Caki2 (cell line): ENCODE results near the gene TLR5. TPM values are rescaled to one million over a fixed set of nuclear protein-coding genes. Genes with fewer than 3 reads are reported as not detected.
A peak's percentile ranks its signal among the peaks of the same experiment; 100 is the strongest.

ENCODE experiments used
- DNase-seq: peaks from one replicate; pipeline ENCODE4 v3.0.0-alpha.2; 2015; ENCODE audit warnings: low read depth
- in situ Hi-C: cut with HindIII; loops from 2 replicates; pipeline ENCODE4 v1.10.0; 2016; ENCODE audit warnings: low sequenced_read_pairs, low pct_unique_long_range_greater_than_20kb, mixed read lengths
- total RNA-seq: library from RNA; depleted of rRNA; stranded (reverse); fragments of >200 nt; shearing (Covaris generic); gene quantifications from 2 replicates; pipeline ENCODE4 v1.2.3, GENCODE V29; 2014; ENCODE audit warnings: low replicate concordance

TLR5 gene
- total RNA-seq, 1 experiment from 2014 or later = 0.64 TPM

GRCh38 chr1:223126741-223127140 is 16.3 kb downstream of the TLR5 start:
- in situ Hi-C loops = no loop called here
- DNase-seq = no peak

- no peak for DNase-seq
- in situ Hi-C loops = no loop called here
Measured at GRCh38 chr1:223125766-223126165, 17.3 kb downstream of the TLR5 start.

DNA sequence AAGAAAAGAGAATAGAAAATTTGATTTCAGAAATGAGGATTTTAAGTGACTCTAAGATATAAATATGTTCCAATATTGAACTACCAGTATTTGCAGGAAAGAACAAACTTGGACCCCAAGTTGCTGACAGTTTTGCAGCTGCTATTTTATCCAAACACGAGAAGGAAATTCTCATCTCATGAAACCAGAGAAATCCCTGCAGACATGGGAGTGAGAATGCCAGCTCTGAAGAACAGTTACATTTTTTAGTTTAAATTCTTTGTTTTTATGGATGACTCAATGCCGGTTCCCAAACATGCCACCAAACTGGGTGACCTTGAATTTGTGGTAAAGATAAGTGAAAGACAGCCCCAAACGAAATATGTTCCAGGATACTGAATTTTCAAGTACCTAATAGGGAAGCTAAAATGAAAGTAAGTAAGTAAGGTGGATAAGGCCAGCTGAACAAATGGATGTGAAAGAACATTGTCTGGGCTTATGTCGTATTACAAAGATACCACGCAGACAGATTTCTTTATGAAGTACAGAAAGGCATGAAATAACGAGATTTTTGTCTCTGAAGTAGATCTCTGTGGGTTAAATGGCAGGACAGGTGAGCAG is 19.9 kb downstream of the TLR5 start:
- no peak for DNase-seq
- in situ Hi-C loops = no loop called here

DNA sequence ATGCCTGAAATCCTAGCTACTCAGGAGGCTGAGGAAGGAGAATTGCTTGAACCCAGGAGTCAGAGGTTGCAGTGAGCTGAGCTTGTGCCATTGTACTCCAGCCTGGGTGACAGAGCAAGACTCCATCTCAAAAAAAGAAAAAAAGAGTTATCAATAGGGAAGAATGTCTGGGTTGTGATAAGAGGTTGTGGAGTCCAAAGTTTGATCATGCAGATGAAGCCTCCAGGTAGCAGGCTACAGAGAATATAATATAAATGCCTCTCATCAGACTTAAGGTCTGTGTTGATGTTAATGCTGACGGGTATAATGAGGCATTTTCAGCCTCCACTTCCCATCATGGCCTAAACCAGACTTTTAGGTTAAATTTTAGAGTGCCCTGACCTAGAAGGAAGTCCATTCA is 24.6 kb downstream of the TLR5 start:
- no peak for DNase-seq
- in situ Hi-C loops = no loop called here

DNA sequence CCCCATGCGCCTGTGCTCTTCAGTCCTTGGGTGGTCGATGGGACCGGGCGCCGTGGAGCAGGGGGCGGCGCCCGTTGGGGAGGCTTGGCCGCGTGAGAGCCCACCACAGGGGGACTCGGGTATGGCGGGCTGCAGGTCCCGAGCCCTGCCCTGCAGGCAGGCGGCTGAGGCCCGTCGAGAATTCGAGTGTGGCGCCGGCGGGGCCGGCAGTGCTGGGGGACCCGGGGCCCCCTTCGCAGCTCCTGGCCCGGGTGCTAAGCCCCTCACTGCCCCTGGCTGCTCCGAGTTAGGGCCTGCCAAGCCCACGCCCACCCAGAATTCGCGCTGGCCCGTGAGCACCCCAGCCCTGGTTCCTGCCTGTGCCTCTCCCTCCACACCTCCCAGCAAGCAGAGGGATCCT is 26.1 kb downstream of the TLR5 start:
- in situ Hi-C loops = no loop called here
- DNase-seq = no peak

- DNase-seq = no peak
- in situ Hi-C loops = no loop called here
Measured at GRCh38 chr1:223114871-223115270, 28.2 kb downstream of the TLR5 start.

DNA sequence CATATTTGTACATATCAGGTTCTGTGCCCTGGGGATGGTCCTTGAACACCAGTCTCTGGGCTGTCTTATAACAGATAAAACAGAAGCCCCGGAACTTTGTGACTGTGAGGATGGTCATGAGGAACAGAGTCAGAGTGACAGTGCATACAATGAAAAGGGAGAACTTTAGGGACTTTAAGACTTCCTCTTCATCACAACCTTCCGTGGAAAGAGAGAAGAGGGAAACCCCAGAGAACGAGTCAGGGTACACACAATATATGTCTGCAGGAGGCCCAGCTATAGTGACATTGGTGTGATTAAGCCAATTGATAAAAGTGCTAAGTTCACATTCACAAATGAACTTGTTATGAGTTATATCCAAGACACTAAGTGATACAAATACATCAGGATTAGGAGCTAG is 32.1 kb downstream of the TLR5 start:
- in situ Hi-C loops = no loop called here
- DNase-seq = no peak

- in situ Hi-C loops = no loop called here
- DNase-seq = peak; percentile 30
Measured at GRCh38 chr1:223109581-223110026, 33.4 kb downstream of the TLR5 start.

DNA sequence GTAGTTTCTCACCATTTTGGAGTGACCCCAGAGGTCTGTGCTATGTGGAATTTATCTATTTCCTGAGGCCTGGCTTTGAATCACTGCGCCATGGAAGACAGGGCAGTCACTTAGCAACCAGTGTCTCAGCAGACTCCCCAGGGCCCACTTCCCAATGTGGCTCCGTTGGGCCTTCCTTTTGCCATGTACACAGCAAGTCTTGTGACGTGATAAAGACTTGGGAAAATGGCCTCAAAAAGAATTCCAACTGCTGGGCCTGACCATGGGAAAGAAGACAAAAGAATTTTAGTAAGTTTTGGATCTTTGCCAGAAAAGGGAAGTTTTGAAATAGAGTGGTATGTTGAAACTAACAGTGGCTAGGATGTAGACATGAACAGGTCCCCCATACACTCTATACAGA is 36.2 kb downstream of the TLR5 start:
- DNase-seq = no peak
- in situ Hi-C loops = no loop called here

GRCh38 chr1:223105568-223105967 is 37.5 kb downstream of the TLR5 start:
- in situ Hi-C loops = no loop called here
- DNase-seq = no peak

DNA sequence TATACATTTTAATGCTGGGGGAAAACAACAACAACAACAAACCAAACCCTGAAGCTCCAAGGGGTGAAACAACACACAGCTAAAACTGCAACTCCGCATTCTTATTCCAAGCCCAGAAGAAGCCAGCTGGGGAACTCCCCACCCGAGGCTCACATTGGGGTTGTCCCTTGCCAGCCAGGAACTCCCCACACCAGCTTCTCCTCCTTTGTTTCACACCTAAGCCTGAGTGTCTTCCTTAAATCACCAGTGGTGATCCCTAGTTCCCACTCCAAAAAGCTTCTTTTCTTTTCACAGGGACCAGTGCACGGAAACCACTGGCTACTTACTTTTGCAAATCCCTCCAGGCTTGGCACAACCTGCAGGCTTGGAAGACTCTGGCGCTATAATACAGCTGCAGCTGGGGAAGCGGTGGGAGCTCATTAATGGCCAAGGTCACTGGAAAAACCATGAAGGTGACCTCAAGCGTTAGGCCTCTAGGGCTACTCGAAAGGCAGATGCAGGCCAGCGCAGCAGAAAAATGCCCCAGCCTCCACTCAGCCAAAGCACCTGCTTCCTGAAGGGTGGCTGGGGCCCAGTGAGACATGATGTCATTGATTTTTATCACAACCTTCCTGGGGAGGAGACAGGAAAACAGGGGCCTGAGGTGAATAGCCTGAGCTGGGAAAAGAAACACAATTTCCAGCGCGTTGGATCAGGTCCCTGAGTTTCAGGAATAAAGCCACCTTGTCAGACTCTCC is 40.1 kb downstream of the TLR5 start:
- no peak for DNase-seq
- in situ Hi-C loops = no loop called here

DNA sequence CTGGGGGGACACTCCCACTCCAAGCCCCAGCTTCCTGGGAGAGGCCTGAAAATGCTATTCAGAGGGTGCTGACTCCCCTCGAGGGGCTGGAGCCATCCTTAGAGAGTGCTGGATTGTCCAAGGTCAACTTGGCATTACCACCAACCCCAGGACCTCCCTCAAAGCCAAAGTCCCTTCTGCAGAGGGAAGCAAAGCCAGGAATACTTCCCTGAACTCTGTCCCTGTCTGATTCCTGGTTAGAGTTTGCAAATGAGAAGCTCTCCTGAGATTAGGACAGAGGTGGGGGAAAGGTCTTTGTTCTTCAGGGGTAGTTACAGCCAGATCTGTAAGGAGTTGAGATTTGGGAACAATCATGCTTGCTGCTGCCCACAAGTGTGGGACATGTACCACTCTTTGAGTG is 45.3 kb downstream of the TLR5 start:
- no peak for DNase-seq
- in situ Hi-C loops = loop anchor here (25.0 kb wide), 1 partner anchor 360 kb away; the partner anchor contains the start of gene FAM177B

DNA sequence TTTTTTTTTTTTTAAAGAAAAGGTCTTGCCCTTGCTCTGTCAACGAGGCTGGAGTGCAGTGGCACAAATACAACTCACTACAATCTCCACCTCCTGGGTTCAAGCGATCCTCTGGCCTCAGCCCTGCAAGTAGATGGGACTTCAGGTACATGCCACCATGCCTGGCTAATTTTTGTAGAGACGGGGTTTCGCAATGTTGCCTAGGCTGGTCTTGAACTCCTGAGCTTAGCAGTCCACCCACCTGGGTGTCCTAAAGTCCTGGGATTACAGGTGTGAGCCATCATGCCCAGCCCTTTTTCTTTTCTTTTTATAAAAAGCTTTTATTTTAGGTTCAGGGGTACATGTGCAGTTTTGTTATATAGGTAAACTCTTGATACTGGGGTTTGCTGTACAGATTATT is 47.2 kb downstream of the TLR5 start:
- in situ Hi-C loops = loop anchor here (25.0 kb wide), 1 partner anchor 359 kb away; the partner anchor contains the start of gene FAM177B
- no peak for DNase-seq

DNA sequence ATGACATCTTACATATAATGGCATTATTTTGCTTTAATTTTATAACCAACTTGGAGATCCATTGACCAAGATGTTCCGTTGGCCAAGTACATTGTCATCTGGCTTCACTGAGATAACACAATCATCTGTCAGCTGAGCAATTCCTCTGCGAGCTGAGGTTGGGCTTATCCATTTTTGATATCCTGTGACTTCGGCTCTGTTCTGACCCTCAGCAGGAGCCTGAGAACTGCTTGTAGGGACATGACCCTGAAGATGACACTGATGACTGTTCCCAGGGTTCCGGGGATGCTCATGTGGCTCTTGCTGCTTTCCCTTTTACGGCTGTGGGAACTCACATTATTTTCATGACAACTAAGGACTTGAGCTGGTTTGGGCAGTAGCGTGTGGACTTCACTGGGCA is 51.2 kb downstream of the TLR5 start:
- no peak for DNase-seq
- in situ Hi-C loops = loop anchor here (25.0 kb wide), 1 partner anchor 355 kb away; the partner anchor contains the start of gene FAM177B

- DNase-seq = no peak
- in situ Hi-C loops = loop anchor here (25.0 kb wide), 1 partner anchor 352 kb away; the partner anchor contains the start of gene FAM177B
Measured at GRCh38 chr1:223089250-223089649, 53.8 kb downstream of the TLR5 start.

- in situ Hi-C loops = loop anchor here (25.0 kb wide), 1 partner anchor 351 kb away; the partner anchor contains the start of gene FAM177B
- no peak for DNase-seq
Measured at GRCh38 chr1:223088713-223089240, 54.3 kb downstream of the TLR5 start.

DNA sequence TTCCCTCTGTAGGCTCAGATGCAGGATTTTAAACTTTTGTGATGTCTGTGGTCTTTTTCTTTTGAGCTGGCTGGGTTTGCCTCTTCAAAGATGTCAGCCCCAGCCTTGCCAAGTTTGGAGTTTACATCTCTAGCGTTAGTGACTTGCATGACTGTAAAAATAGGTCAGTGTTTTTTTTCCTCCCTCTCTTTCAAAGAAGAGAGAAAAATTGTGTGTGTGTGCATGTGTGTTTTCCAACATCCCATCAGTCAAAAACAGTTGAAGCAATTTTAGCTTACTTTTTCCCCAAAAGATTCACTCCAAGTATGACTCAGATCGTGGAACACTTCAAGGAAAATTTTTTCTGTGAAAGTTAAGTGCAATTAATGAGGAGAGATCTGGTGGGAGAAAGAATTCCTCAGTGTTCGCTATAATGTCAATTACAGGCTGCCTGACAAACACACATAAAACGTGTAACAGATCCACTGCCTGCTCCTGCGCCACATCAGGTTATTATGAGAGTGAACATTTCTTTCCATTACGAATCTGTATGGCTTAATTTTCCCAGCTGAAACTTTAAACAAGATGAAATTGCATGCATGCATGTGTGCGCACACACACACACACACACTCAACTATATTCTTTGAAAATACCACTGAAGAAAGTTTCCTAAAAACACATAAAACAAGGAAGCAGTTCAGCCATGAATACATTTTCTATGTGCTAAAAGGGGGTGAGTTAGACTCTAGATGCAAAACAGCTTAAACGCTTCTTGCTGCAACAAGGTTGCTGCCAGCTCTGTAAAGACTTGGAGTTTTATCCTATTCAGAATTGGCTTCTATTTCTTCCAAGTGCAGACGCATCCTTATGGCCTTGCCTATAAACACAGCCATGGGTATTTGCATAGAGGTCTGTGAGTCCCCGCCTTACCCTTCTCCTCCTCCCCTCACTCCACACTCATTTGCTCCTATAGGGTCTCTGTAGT is 55.5 kb downstream of the TLR5 start:
- DNase-seq = no peak
- in situ Hi-C loops = loop anchor here (25.0 kb wide), 1 partner anchor 350 kb away; the partner anchor contains the start of gene FAM177B

DNA sequence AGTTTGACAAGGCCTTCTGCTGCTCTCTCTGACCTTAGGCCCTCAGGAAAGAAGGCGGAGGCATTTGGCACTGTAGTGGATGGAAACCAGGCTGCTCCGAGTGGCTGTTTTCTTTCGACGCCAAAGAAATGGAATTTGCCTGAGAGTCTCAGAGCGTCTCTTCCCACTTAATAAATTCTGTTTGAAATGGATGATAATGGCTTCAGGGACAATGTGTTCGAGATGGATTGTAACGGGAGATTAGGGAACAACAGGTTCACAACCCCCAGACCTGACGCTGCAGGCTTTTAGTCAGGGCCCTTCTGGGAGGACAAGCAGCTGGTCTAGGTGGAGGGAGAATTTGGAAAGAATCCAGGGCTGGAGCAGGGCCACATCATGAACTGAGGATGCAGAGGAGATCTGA is 58.6 kb downstream of the TLR5 start:
- in situ Hi-C loops = loop anchor here (25.0 kb wide), 1 partner anchor 347 kb away; the partner anchor contains the start of gene FAM177B
- no peak for DNase-seq
